ENCODE data around the gene PRKG1. TPM values are rescaled to one million over a fixed set of nuclear protein-coding genes. Genes with fewer than 3 reads are reported as not detected.

PRKG1 gene
- total RNA-seq, 1 donor from 2014 or later: 22.8 TPM

GRCh38 chr10:51596695-51597094, 522.4 kb downstream of the PRKG1 start:
- Mint-ChIP-seq H3K9me3 (ENCODE audit: low read depth) (no peaks in the 10 kb centered on the region), H3K27me3 (ENCODE audit: low read depth) (no peaks in the 10 kb centered on the region), H3K4me3 (ENCODE audit: unreplicated experiment) (no peak overlapping the region), H3K27ac (ENCODE audit: unreplicated experiment) (no peak overlapping the region), H3K4me1 (ENCODE audit: low read depth) (no peaks in the 10 kb centered on the region), H3K36me3 (ENCODE audit: low read depth) (no peaks in the 10 kb centered on the region)
- no peak for DNase-seq (ENCODE audit: low spot score)
- no peak for TF ChIP-seq CTCF (IDR thresholded peaks at IDR 0.05)

- H3K4me1 Mint-ChIP-seq (ENCODE audit: low read depth): no peaks in the 10 kb centered on the region
- TF ChIP-seq CTCF (IDR thresholded peaks at IDR 0.05): no peak
- H3K36me3 Mint-ChIP-seq (ENCODE audit: low read depth): no peaks in the 10 kb centered on the region
- no peak overlapping the region for H3K27ac Mint-ChIP-seq (ENCODE audit: unreplicated experiment)
- H3K4me3 Mint-ChIP-seq (ENCODE audit: unreplicated experiment): no peak overlapping the region
- DNase-seq (ENCODE audit: low spot score): no peak
- no peaks in the 10 kb centered on the region for H3K27me3 Mint-ChIP-seq (ENCODE audit: low read depth)
- H3K9me3 Mint-ChIP-seq (ENCODE audit: low read depth): no peaks in the 10 kb centered on the region
These were observed 525.4 kb downstream of the PRKG1 start for GRCh38 chr10:51599647-51600046.

- H3K4me1 Mint-ChIP-seq (ENCODE audit: low read depth): no peaks in the 10 kb centered on the region
- no peak overlapping the region for H3K4me3 Mint-ChIP-seq (ENCODE audit: unreplicated experiment)
- no peaks in the 10 kb centered on the region for H3K36me3 Mint-ChIP-seq (ENCODE audit: low read depth)
- H3K27ac Mint-ChIP-seq (ENCODE audit: unreplicated experiment): no peak overlapping the region
- H3K27me3 Mint-ChIP-seq (ENCODE audit: low read depth): no peaks in the 10 kb centered on the region
- TF ChIP-seq CTCF (IDR thresholded peaks at IDR 0.05): no peak
- no peaks in the 10 kb centered on the region for H3K9me3 Mint-ChIP-seq (ENCODE audit: low read depth)
- DNase-seq (ENCODE audit: low spot score): no peak
These were observed 528.0 kb downstream of the PRKG1 start for GRCh38 chr10:51602326-51602725.

- H3K4me1 Mint-ChIP-seq (ENCODE audit: low read depth): no peaks in the 10 kb centered on the region
- no peaks in the 10 kb centered on the region for H3K27me3 Mint-ChIP-seq (ENCODE audit: low read depth)
- DNase-seq (ENCODE audit: low spot score): no peak
- no peaks in the 10 kb centered on the region for H3K36me3 Mint-ChIP-seq (ENCODE audit: low read depth)
- H3K27ac Mint-ChIP-seq (ENCODE audit: unreplicated experiment): no peak overlapping the region
- no peaks in the 10 kb centered on the region for H3K9me3 Mint-ChIP-seq (ENCODE audit: low read depth)
- TF ChIP-seq CTCF (IDR thresholded peaks at IDR 0.05): no peak
- H3K4me3 Mint-ChIP-seq (ENCODE audit: unreplicated experiment): no peak overlapping the region
These were observed 530.3 kb downstream of the PRKG1 start for GRCh38 chr10:51604579-51604978.

GRCh38 chr10:51606825-51607462, 532.7 kb downstream of the PRKG1 start:
- DNase-seq (ENCODE audit: low spot score): no peak
- Mint-ChIP-seq H3K27ac (ENCODE audit: unreplicated experiment) (no peak overlapping the region), H3K4me1 (ENCODE audit: low read depth) (no peaks in the 10 kb centered on the region), H3K4me3 (ENCODE audit: unreplicated experiment) (no peak overlapping the region), H3K36me3 (ENCODE audit: low read depth) (peaks cover 1% of the 10 kb centered on the region), H3K9me3 (ENCODE audit: low read depth) (peaks cover 5% of the 10 kb centered on the region), H3K27me3 (ENCODE audit: low read depth) (no peaks in the 10 kb centered on the region)
- no peak for TF ChIP-seq CTCF (IDR thresholded peaks at IDR 0.05)

Data from chondrocyte (in vitro differentiated cells).